Stomach smooth muscle (tissue), 2 donors: ENCODE data around the gene THRA.
A peak's percentile ranks its signal among the peaks of the same experiment; 100 is the strongest.

Experiments used
- H3K27ac ChIP-seq: one replicate; pipeline ENCODE4 v1.7.0; 2013; ENCODE audit warnings: mild to moderate bottlenecking, low read length, inconsistent platforms
- H3K27me3 ChIP-seq, 2 donors: one replicate each; pipeline ENCODE4 v1.7.0; 2013; ENCODE audit warnings: low read length in 2 of 2; ENCODE audit not compliant: insufficient read depth in 2 of 2, control insufficient read depth in 1 of 2
- H3K36me3 ChIP-seq, 2 donors: one replicate each; pipeline ENCODE4 v1.7.0; 2013; ENCODE audit warnings: low read length in 2 of 2; ENCODE audit not compliant: control insufficient read depth in 2 of 2, insufficient read depth in 2 of 2
- H3K4me1 ChIP-seq: one replicate; pipeline ENCODE4 v1.7.0; 2013; ENCODE audit warnings: low read length; ENCODE audit not compliant: control insufficient read depth, insufficient read depth
- H3K4me3 ChIP-seq, 2 donors: one replicate each; pipeline ENCODE4 v1.7.0; 2013; ENCODE audit warnings: low read length in 2 of 2
- H3K9ac ChIP-seq, 2 donors: one replicate each; pipeline ENCODE4 v1.7.0; 2013; ENCODE audit warnings: low read length in 2 of 2, mild to moderate bottlenecking in 1 of 2
- H3K9me3 ChIP-seq, 2 donors: one replicate each; pipeline ENCODE4 v1.7.0; 2013; ENCODE audit warnings: low read length in 2 of 2; ENCODE audit not compliant: control insufficient read depth in 2 of 2
- donor health status: healthy.
- donor health status: Pancreatic carcinoma.

Gene THRA

DNA sequence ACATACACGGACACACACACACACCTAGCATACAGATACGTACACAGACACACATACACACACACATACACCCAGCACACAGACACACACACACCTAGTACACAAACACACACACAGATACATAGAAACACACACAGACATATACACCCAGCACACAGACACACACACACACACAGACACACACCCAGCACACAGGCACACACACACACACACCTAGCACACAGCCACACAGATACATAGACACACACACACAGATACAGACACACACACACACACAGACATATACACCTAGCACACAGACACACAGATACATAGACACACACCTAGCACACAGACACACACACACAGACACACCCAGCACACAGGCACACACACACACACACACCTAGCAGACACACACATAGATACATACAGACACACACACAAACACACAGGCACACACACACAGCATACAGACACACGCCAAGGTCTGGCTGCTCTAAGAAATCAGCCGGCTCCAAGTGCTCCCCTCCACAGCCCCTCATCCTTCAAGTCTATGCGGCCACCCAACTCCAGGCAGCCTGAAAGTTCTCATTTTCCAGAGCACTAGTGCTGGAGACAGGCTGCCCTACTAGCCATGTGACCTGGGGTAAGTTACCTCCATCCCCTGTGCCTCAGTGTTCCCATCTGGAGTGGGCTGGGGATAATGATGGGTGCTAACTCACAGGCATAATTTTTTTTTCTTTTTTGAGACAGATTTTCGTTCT lies 24.5 kb downstream of the THRA start:
- peak overlapping the region; percentile 62 for H3K27ac ChIP-seq
- peaks cover 45% of the 10 kb centered on the region for H3K4me1 ChIP-seq
- H3K4me3 ChIP-seq: no peak overlapping the region
- H3K27me3 ChIP-seq: no peaks in the 10 kb centered on the region
- H3K9me3 ChIP-seq: no peaks in the 10 kb centered on the region
- no peak overlapping the region for H3K9ac ChIP-seq
- peaks cover 43 to 50% of the 10 kb centered on the region in 2 donors for H3K36me3 ChIP-seq

DNA sequence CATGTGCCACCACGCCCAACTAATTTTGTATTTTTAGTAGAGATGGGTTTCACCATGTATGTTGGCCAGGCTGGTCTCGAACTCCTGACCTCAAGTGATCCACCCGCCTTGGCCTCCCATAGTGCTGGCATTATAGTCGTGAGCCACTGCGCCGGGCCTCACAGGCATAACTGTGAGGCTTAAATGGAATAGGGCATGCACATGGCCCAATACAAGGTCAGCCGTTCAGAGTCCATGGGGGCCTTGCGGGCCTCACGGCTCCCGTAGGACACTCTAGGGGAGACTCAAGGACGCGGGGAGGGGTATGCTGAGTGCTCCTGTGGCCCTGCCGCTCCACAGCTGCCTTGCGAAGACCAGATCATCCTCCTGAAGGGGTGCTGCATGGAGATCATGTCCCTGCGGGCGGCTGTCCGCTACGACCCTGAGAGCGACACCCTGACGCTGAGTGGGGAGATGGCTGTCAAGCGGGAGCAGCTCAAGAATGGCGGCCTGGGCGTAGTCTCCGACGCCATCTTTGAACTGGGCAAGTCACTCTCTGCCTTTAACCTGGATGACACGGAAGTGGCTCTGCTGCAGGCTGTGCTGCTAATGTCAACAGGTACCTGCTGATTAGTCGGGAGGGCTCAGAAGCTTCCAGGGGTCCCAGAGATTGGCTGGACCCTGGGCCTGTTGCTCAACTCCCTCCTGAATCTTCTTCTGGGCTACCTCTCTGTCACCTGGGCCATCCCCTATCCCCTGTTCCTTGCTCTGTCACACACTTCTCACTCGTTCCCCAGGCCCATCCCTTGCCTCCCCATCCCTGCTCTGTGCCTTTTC lies 25.3 kb downstream of the THRA start:
- peaks cover 43 to 52% of the 10 kb centered on the region in 2 donors for H3K36me3 ChIP-seq
- H3K27me3 ChIP-seq: no peaks in the 10 kb centered on the region
- H3K9ac ChIP-seq: no peak overlapping the region
- no peak overlapping the region for H3K4me3 ChIP-seq
- no peak overlapping the region for H3K27ac ChIP-seq
- peaks cover 52% of the 10 kb centered on the region for H3K4me1 ChIP-seq
- no peaks in the 10 kb centered on the region for H3K9me3 ChIP-seq

DNA sequence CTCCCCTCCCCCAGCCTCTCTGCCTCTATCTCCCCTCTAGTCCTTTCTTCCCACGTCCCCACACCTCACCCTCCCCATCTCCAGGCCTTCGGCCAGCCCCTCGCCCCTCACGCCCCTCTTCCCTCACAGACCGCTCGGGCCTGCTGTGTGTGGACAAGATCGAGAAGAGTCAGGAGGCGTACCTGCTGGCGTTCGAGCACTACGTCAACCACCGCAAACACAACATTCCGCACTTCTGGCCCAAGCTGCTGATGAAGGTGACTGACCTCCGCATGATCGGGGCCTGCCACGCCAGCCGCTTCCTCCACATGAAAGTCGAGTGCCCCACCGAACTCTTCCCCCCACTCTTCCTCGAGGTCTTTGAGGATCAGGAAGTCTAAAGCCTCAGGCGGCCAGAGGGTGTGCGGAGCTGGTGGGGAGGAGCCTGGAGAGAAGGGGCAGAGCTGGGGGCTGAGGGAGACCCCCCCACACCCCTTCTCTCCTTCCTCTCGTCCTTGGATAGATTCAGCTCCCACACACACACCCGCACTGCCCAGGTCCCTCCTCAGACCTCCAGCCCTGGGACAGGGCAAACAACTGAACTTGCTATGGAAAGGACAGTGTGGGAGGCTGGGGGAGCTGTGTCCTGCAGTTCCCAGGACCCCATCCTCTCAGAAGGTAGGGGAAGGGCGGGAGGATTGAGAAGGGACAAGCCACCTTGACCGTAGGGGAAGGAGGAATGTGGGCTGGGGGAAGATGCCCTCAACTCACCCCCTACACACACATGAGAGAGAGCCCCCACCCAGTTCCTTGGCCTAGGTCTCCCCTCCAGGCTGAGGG lies 26.5 kb downstream of the THRA start:
- Histone ChIP-seq H3K36me3 (peaks cover 39 to 55% of the 10 kb centered on the region in 2 donors), H3K4me3 (no peak overlapping the region), H3K9ac (peak overlapping the region in 1 of 2 donors; percentile 29), H3K9me3 (no peaks in the 10 kb centered on the region), H3K4me1 (peaks cover 63% of the 10 kb centered on the region), H3K27ac (peak overlapping the region; percentile 80), H3K27me3 (no peaks in the 10 kb centered on the region)

DNA sequence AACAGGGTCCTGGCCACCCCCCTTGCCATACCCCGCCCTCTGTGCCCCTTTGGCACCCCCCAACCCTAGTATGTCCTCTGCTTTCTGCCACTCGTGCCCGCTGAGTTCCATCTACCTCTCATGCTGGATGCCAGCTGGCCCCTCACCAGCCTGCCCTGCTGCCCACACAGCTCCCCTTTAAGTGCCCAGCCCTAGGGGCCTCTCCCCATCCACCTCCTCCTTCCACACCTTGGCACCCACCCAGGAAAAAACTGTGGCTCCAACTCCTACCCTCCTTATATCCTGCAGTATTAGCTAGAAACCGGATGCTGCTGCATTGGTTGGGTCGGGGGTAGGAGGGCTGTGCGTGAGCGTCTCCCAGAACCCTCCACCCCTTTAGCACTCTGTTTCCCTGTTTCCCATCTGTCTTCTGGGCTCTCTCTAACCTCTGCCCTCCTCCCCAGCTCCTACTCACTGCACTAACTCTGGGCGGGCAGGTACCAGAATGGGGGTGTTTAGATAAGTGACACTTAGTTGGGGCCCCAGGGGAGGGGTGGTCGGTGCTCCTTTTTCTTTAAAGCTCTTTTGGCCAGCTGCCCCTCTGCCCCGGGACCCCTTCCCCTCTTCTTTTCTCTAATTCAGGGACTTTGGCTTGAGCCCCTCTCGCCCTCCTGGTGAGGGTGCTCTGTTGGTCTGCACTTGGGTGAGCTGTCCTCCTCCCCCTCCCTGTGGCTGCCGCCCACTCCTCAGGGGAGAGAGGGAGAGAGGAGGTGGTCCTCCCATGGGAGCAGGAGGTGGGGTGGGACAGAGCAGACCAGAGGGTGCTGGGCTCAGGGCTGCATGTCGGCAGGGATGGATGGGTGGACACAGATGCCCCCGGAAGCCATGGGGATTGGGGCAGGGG lies 27.7 kb downstream of the THRA start:
- H3K36me3 ChIP-seq: peaks cover 39 to 56% of the 10 kb centered on the region in 2 donors
- H3K9ac ChIP-seq: peak overlapping the region in 1 of 2 donors; percentile 26
- peak overlapping the region; percentile 80 for H3K27ac ChIP-seq
- H3K4me3 ChIP-seq: no peak overlapping the region
- no peaks in the 10 kb centered on the region for H3K27me3 ChIP-seq
- H3K4me1 ChIP-seq: peaks cover 74% of the 10 kb centered on the region
- H3K9me3 ChIP-seq: no peaks in the 10 kb centered on the region

DNA sequence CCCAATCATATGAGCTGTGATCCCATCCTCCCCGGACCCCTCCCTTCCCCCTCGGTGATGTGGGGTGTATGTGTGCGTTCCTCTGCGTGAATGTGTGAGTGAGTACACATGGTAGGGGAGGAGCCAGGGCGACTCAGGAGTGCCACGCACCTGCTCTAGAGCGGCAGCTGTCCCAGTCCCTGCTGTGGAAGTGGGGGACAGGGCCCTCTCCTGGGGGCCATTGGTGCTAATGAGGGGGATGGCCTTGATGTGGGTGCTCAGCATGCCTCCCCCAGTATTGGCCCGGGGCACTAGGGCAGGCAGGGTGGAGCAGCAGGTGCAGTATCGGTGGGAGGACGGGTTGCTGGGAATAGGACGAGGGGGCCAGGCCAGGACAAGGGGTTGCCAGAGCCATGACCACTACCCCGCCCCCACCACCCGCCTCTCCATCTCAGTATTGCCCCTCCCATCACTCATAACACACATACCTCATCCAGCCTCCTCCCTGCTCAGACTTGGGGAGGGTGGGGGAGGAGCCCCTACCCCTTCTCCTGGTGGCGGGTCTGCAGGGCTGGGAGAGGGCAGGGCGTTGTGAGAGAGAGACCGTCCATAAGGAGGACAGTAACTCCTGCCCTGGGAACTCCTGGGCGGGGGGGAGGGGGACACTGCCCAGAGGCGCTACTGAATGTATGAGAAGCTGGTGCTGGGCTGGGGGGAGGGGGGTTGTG lies 29.1 kb downstream of the THRA start:
- Histone ChIP-seq H3K27ac (peak overlapping the region; percentile 58), H3K9ac (no peak overlapping the region), H3K4me3 (no peak overlapping the region), H3K9me3 (no peaks in the 10 kb centered on the region), H3K4me1 (peaks cover 77% of the 10 kb centered on the region), H3K36me3 (peaks cover 43 to 60% of the 10 kb centered on the region in 2 donors), H3K27me3 (no peaks in the 10 kb centered on the region)

DNA sequence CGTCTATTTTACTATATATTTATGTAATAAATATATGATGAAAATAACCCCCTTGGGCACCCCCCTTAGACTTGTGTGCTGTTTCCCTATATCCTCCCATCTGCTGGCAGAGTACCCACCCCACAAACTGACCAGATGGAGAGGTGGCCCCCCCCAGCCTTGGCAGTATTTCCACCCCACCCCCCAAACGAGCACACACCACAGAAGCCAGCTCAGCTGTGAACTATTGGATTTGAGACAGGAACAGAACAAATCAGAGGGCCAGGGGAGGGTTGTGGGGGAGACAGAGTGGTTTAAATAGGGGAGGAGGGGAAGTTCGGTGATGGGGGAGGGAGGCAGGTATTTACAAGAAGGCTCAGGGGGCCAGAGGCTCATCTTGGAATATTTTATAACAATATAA lies 29.8 kb downstream of the THRA start:
- no peaks in the 10 kb centered on the region for H3K27me3 ChIP-seq
- peak overlapping the region in 1 of 2 donors; percentile 52 for H3K4me3 ChIP-seq
- peaks cover 42 to 58% of the 10 kb centered on the region in 2 donors for H3K36me3 ChIP-seq
- no peaks in the 10 kb centered on the region for H3K9me3 ChIP-seq
- no peak overlapping the region for H3K9ac ChIP-seq
- H3K4me1 ChIP-seq: peaks cover 81% of the 10 kb centered on the region
- peak overlapping the region; percentile 94 for H3K27ac ChIP-seq

DNA sequence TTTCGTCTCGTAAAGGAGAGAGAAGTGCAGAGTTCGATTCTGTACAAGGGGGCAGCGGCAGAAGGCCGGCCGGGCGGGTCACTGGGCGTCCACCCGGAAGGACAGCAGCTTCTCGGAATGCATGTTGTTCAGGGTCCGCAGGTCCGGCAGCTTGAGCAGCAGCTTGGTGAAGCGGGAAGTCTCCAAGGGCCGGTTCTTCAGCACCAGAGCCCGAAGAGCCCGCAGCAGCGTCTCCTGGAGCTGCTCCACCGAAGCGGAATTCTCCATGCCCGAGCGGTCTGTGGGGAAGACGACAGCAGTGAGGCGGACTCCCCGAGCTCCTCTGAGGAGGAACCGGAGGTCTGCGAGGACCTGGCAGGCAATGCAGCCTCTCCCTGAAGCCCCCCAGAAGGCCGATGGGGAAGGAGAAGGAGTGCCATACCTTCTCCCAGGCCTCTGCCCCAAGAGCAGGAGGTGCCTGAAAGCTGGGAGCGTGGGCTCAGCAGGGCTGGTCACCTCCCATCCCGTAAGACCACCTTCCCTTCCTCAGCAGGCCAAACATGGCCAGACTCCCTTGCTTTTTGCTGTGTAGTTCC lies 30.3 kb downstream of the THRA start:
- no peaks in the 10 kb centered on the region for H3K9me3 ChIP-seq
- peaks cover 86% of the 10 kb centered on the region for H3K4me1 ChIP-seq
- H3K27me3 ChIP-seq: no peaks in the 10 kb centered on the region
- H3K27ac ChIP-seq: peak overlapping the region; percentile 94
- peak overlapping the region; percentile 38 to 52 for H3K4me3 ChIP-seq
- H3K9ac ChIP-seq: peak overlapping the region; percentile 39 to 51
- H3K36me3 ChIP-seq: peaks cover 41 to 56% of the 10 kb centered on the region in 2 donors

DNA sequence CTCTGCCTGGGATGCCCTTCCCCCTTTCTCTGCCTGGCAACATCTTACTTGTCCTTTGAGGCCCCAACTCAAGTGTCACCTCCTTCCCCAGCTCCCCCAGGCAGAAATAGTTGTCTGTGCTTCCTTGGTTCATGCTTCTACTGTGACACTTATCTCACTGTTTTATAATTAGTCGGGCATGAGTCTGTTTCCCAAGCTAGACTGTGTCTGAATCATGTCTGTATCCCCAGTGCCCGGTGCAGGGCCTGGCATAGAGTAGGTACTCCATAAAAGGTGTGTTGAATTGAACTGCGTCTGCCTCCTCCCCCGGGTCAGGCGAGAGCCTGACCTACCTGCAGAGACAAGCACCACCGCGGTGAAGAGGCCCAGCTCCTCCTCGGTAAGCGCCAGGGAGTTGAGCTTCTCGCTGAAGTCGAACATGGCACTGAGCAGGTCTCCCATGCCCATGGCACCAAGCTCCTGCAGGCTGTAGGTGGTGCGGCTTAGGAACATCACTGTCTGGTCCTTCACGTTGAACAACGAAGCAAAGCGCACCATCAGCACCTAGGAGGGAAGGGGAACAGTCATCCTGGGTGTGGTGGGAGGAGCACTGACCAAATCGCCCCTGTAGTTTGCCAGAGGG lies 30.9 kb downstream of the THRA start:
- peak overlapping the region; percentile 94 for H3K27ac ChIP-seq
- peak overlapping the region; percentile 39 to 51 for H3K9ac ChIP-seq
- peaks cover 36 to 54% of the 10 kb centered on the region in 2 donors for H3K36me3 ChIP-seq
- peaks cover 92% of the 10 kb centered on the region for H3K4me1 ChIP-seq
- peak overlapping the region; percentile 38 to 52 for H3K4me3 ChIP-seq
- no peaks in the 10 kb centered on the region for H3K27me3 ChIP-seq
- no peaks in the 10 kb centered on the region for H3K9me3 ChIP-seq

DNA sequence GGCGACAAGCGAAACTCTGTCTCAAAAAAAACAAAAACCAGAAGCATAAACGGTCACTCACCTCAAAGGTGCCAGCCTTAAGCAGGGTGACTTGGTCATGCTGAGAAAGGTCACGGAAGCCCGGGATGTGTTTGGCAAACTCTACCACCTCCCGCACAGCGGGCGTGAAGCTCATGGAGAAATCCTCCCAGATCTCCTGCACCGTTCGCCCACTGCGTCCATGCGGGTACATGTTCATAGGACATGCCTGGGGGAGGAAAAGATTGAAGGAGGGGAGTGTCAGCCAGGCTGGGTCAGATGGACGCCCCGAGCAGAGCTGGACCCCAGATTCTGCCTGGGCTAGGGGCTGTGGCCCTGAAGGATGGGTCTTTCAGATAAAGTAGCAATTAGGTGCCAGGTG lies 32.1 kb downstream of the THRA start:
- Histone ChIP-seq H3K4me1 (peaks cover 88% of the 10 kb centered on the region), H3K9me3 (no peaks in the 10 kb centered on the region), H3K27me3 (no peaks in the 10 kb centered on the region), H3K4me3 (no peak overlapping the region), H3K36me3 (peaks cover 36 to 47% of the 10 kb centered on the region in 2 donors), H3K27ac (peak overlapping the region; percentile 94), H3K9ac (no peak overlapping the region)
